GM12878 (cell line): Measurements from ENCODE around the gene TRUB1. TPM values are rescaled to one million over a fixed set of nuclear protein-coding genes. Genes with fewer than 3 reads are reported as not detected.

Source experiments
- ATAC-seq: fragments of 200-7000 bp; cut with Tn5 transposase; 3 replicates; pipeline ENCODE4 v1.9.1; 2020; ENCODE audit warnings: mild to moderate bottlenecking, moderate library complexity
- BruUV-seq: library from RNA; stranded (reverse); fragments of 400-500 nt; replicated peaks from 2 replicates; lab custom pipeline; 2021; lab: Mats Ljungman, UMichigan
- CTCF ChIA-PET: fragments of 300-600 bp; sonication (Branson Sonifier 250); formaldehyde crosslinking; extraction: SDS; loops from one replicate; lab custom pipeline; 2021; ENCODE audit warnings: inconsistent platforms; lab: Yijun Ruan, JAX
- POLR2A ChIA-PET: fragments of 350-600 bp; formaldehyde crosslinking; extraction: SDS; loops from one replicate; lab custom pipeline; 2021; ENCODE audit warnings: inconsistent platforms; lab: Charles Lee
- RAD21 ChIA-PET: fragments of 300-600 bp; sonication (Branson Sonifier 250); formaldehyde crosslinking; loops from one replicate; lab custom pipeline; 2023; ENCODE audit warnings: antibody characterized with exemption; ENCODE audit not compliant: unreplicated experiment; lab: Charles Lee
- SMC1A ChIA-PET: fragments of 300-600 bp; sonication (Branson Sonifier 250); formaldehyde crosslinking; loops from one replicate; lab custom pipeline; 2023; ENCODE audit not compliant: unreplicated experiment, uncharacterized antibody; lab: Charles Lee
- DNase-seq: peaks from one replicate; pipeline ENCODE4 v3.0.0-alpha.2; 2011; ENCODE audit warnings: low read depth, low spot score
- FAIRE-seq: peaks from 3 replicates; lab custom pipeline; 2011; peaks lifted over from hg19 to GRCh38; lab: Jason Lieb, UNC
- H2AFZ ChIP-seq: 2 replicates; pipeline ENCODE4 v1.6.0; 2011; ENCODE audit warnings: low read depth, low read length, control low read depth; ENCODE audit not compliant: control insufficient read depth
- H3K27ac ChIP-seq: 2 replicates; pipeline ENCODE4 v1.5.1; 2011; ENCODE audit warnings: control low read depth; ENCODE audit not compliant: control insufficient read depth, insufficient read depth
- H3K27me3 ChIP-seq, 2 experiments: replicated peaks in 1 of 2; 2 replicates each; pipeline versions ENCODE4 v1.6.0 to v1.6.1; 2011; ENCODE audit warnings: low read length in 1 of 2; ENCODE audit not compliant: control insufficient read depth in 2 of 2, insufficient read depth in 2 of 2
- H3K36me3 ChIP-seq, 2 experiments: 2 replicates each; pipeline ENCODE4 v1.5.1; 2011; ENCODE audit warnings: low read length in 1 of 2; ENCODE audit not compliant: control insufficient read depth in 2 of 2, insufficient read depth in 2 of 2
- H3K4me1 ChIP-seq: 2 replicates; pipeline ENCODE4 v1.6.1; 2011; ENCODE audit warnings: mild to moderate bottlenecking, low read length, moderate library complexity, mixed read lengths; ENCODE audit not compliant: control insufficient read depth, insufficient read depth
- H3K4me2 ChIP-seq: 2 replicates; pipeline ENCODE4 v1.6.0; 2011; ENCODE audit warnings: control low read depth; ENCODE audit not compliant: control insufficient read depth, insufficient read depth
- H3K4me3 ChIP-seq: fragments of 200-600 bp; sonication (generic); 2 replicates; pipeline ENCODE4 v1.5.1; 2016
- H3K79me2 ChIP-seq: 2 replicates; pipeline ENCODE4 v1.6.0; 2011; ENCODE audit warnings: low read length; ENCODE audit not compliant: control insufficient read depth, insufficient read depth
- H3K9ac ChIP-seq: 2 replicates; pipeline ENCODE4 v1.8.0; 2011; ENCODE audit warnings: low read length, control low read depth, mixed read lengths; ENCODE audit not compliant: control insufficient read depth, insufficient read depth
- H3K9me3 ChIP-seq: replicated peaks from 3 replicates; pipeline ENCODE4 v1.5.1; 2011; ENCODE audit warnings: mild to moderate bottlenecking, low read length; ENCODE audit not compliant: control insufficient read depth, insufficient read depth
- H4K20me1 ChIP-seq: 2 replicates; pipeline ENCODE4 v1.6.0; 2011; ENCODE audit not compliant: control insufficient read depth, insufficient read depth
- ASH2L ChIP-seq: fragments of 300-600, 200-600 bp; sonication (generic); IDR thresholded peaks from 2 replicates; pipeline ENCODE4 v1.6.1; 2017; ENCODE audit warnings: low read depth, mild to moderate bottlenecking, borderline replicate concordance
- BRCA1 ChIP-seq: IDR thresholded peaks from 2 replicates; pipeline ENCODE4 v1.6.1; 2011; ENCODE audit warnings: low read depth, low read length, improper control_type of control experiment
- CEBPB ChIP-seq, 2 experiments: fragments of 150-350 bp in 1 of 2; IDR thresholded peaks; 2 replicates each; pipeline ENCODE4 v1.6.1; 2012 to 2014; ENCODE audit warnings: low read depth in 2 of 2, low read length in 2 of 2, borderline replicate concordance in 1 of 2, inconsistent platforms in 1 of 2
- CREB1 ChIP-seq: IDR thresholded peaks from 2 replicates; pipeline ENCODE4 v1.6.1; 2012; ENCODE audit warnings: low read depth, mild to moderate bottlenecking, inconsistent platforms
- HDAC2 ChIP-seq: fragments of 200-600 bp; sonication (generic); IDR thresholded peaks from 2 replicates; pipeline ENCODE4 v1.6.1; 2017
- IKZF1 ChIP-seq: fragments of 450-650 bp; conservative IDR thresholded peaks from 2 replicates; pipeline ENCODE4 v1.6.1; 2017; ENCODE audit warnings: antibody characterized with exemption, mild to moderate bottlenecking
- MTA3 ChIP-seq: IDR thresholded peaks from 2 replicates; pipeline ENCODE4 v1.6.1; 2012; ENCODE audit warnings: low read length, inconsistent platforms, borderline replicate concordance
- MYC ChIP-seq: IDR thresholded peaks from 2 replicates; pipeline ENCODE4 v1.6.1; 2011; ENCODE audit warnings: mild to moderate bottlenecking, low read length, moderate library complexity, inconsistent platforms; ENCODE audit not compliant: insufficient read depth, insufficient replicate concordance, insufficient read length, severe bottlenecking
- PAX5 ChIP-seq: IDR thresholded peaks from 2 replicates; pipeline ENCODE4 v1.6.1; 2011; ENCODE audit warnings: low read depth, low read length, borderline replicate concordance
- PML ChIP-seq: IDR thresholded peaks from 2 replicates; pipeline ENCODE4 v1.6.1; 2012; ENCODE audit warnings: low read length, inconsistent platforms
- RB1 ChIP-seq: fragments of 450-650 bp; formaldehyde crosslinking; IDR thresholded peaks from 2 replicates; pipeline ENCODE4 v1.6.1; 2017; ENCODE audit warnings: mild to moderate bottlenecking, borderline replicate concordance
- RBBP5 ChIP-seq: fragments of 200-600 bp; sonication (generic); conservative IDR thresholded peaks from 2 replicates; pipeline ENCODE4 v1.6.1; 2016
- RCOR1 ChIP-seq: conservative IDR thresholded peaks from 2 replicates; pipeline ENCODE4 v1.6.1; 2012; ENCODE audit warnings: low read depth, low read length, improper control_type of control experiment
- TCF7 ChIP-seq: IDR thresholded peaks from 2 replicates; pipeline ENCODE4 v1.6.1; 2014; ENCODE audit warnings: antibody characterized with exemption, borderline replicate concordance
- ZNF622 ChIP-seq: fragments of 450-650 bp; IDR thresholded peaks from 2 replicates; pipeline ENCODE4 v1.6.1; 2017; ENCODE audit warnings: mild to moderate bottlenecking, inconsistent platforms
- ZZZ3 ChIP-seq: IDR thresholded peaks from 2 replicates; pipeline ENCODE4 v1.6.1; 2011; ENCODE audit warnings: low read depth; ENCODE audit not compliant: control insufficient read depth, insufficient read length
- WGBS: methylation state at CpG from one replicate; pipeline ENCODE4 v1.1.6; 2016; ENCODE audit warnings: low lambda C conversion rate; ENCODE audit not compliant: insufficient replicate concordance, insufficient coverage; ENCODE audit errors: missing lambda C conversion rate; 5-methylcytosine and 5-hydroxymethylcytosine counted together
- in situ Hi-C: fragments of 300-500 bp; cut with MboI; formaldehyde crosslinking; loops from 9 replicates; pipeline ENCODE4 v1.14.3; 2018; ENCODE audit warnings: mixed read lengths
- intact Hi-C: fragments of 100-400 bp; cut with micrococcal nuclease; formaldehyde crosslinking; loops from one replicate; pipeline ENCODE4 v1.14.2; 2022; ENCODE audit not compliant: unreplicated experiment
- polyA plus RNA-seq, 11 experiments: library from polyadenylated mRNA; depleted of rRNA in 4 of 11; unstranded in 6 of 11; stranded (reverse) in 5 of 11; fragments of >200 nt; fragmentation: Nextera tagmentation in 4 of 11; fragmentation: Illumina TruSeq in 1 of 11; extraction: Ambion mirVana in 4 of 11; extraction: Trizol in 1 of 11; gene quantifications; 1 replicate in 1 of 11; 2 replicates in 10 of 11; pipeline versions ENCODE4 v1.2.1 to v1.2.3, GENCODE V29; 2011 to 2016; ENCODE audit warnings: inconsistent platforms in 2 of 11, missing spikeins in 2 of 11, low read depth in 1 of 11
- total RNA-seq, 4 experiments: library from RNA; depleted of rRNA in 3 of 4; stranded (reverse); fragments of >200 nt in 3 of 4; fragmentation: Illumina TruSeq in 1 of 4; extraction: Trizol in 1 of 4; gene quantifications; 2 replicates each; pipeline versions ENCODE4 v1.2.1 to v1.2.3, GENCODE V29; 2013 to 2021

TRUB1 gene
- total and polyA plus RNA-seq, 10 of the 15 experiments (the other 5 are each of a cell fraction or from before 2014, with no cell fraction given), result 8.1 to 24.0 (median 15.9) TPM

DNA sequence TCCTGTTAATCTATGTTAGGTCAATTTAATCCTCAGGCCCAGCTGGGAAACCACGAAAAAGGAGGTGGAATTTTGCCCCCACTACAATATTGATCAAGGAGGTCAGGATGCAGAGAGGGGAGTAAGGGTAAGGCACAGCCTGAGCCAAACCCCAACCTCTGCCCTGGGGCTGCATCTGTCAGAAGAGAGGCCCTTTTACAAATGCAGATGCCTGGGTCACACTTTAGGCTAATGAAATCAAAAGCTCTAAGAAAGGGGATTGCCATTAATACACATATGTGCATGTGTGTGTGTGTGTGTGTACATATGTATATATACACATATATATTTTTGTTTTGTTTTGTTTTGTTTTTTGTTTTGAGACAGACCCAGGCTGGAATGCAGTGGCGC lies 25.5 kb upstream of the TRUB1 start (continued):
- TF ChIP-seq MTA3 (no peak), CEBPB (IDR thresholded peaks at IDR 0.05; ENCODE audit: borderline replicate concordance in 1 of 2, low read depth in 2 of 2, low read length in 2 of 2) (no peak), CREB1 (no peak)
- TF ChIP-seq, all 136 proteins: peak for 0

DNA sequence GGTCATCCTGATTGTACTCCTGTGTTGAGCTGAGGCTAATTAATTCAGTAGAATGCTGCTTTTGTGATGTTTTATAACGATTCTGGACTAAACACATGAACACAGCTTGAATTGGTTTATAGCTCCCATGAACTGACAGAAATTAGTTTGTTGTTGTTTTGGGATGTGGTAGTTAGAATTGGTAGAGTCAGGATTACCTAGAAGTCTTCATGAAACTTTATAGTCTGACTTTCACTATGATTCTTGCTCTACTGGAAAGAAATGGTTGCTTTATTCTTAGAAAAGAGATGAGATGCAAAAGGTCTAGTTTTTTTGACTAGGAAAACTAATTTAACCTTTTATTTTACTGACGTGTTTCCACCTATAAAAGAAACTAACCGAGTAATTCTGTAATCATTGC lies 23.4 kb upstream of the TRUB1 start:
- intact Hi-C loops (no loop called here), in situ Hi-C loops (no loop called here)
- H3K36me3 ChIP-seq, result no peaks in the 10 kb centered on the region
- no TSS peak for BruUV-seq
- H3K79me2 ChIP-seq, result no peaks in the 10 kb centered on the region
- POLR2A ChIA-PET, result no interaction called here
- no peak overlapping the region for H2AFZ ChIP-seq
- H3K4me2 ChIP-seq, result no peak overlapping the region
- TF ChIP-seq HDAC2 (no peak), RB1 (no peak), TCF7 (no peak), PAX5 (no peak), RCOR1 (no peak), IKZF1 (no peak), BRCA1 (no peak), ASH2L (no peak), RBBP5 (no peak), MYC (no peak), ZNF622 (no peak), PML (no peak), ZZZ3 (no peak)
- ATAC-seq (no peak), FAIRE-seq (no peak), DNase-seq (no peak)
- RAD21 ChIA-PET, result no interaction called here
- no peak overlapping the region for H3K27ac ChIP-seq
- no peaks in the 10 kb centered on the region for H3K9me3 ChIP-seq
- no peaks in the 10 kb centered on the region for H3K27me3 ChIP-seq
- H3K9ac ChIP-seq, result no peak overlapping the region
- H3K4me1 ChIP-seq, result peaks cover 3% of the 10 kb centered on the region; the same call in 1 of the 2 replicates
- SMC1A ChIA-PET, result interaction anchor here (1.2 to 1.3 kb wide), 2 partner anchors 12 to 87 kb away, joined by 3 to 4 read pairs; no protein-coding TSS in a partner anchor
- no peaks in the 10 kb centered on the region for H4K20me1 ChIP-seq
- no peak overlapping the region for H3K4me3 ChIP-seq
- CTCF ChIA-PET, result interaction anchor here (1.2 to 1.4 kb wide), 3 partner anchors 15 to 33 kb away, joined by 3 read pairs; partner anchors contain the start of gene TRUB1
- WGBS, result 39% methylated on average over 3 of the region's 3 CpGs
